ENCODE measurements around the gene ATP6AP2. TPM values are rescaled to one million over a fixed set of nuclear protein-coding genes. Genes with fewer than 3 reads are reported as not detected.

ATP6AP2 gene
- total RNA-seq, 1 experiment from 2014 or later = 73.8 TPM

DNA sequence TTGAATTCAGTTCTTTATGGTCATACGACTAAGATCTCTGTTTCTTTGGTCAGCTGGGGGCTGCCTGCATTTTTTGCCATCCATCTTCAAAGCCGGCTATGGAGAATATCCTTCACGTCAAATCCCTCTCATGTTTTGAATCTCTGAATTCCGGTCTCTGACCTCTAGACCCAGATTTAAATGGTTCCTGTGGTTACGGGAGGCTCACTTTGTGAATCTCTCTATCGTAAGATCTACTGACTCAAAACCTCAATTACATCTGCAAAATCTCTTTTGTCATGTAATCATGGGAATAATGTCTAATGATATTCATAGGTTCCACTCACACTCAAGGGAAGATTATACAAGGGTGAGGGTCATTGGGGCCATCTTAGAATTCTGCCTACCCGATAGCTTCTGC, 36.8 kb downstream of the ATP6AP2 start:
- TF ChIP-seq, protein P1, sequence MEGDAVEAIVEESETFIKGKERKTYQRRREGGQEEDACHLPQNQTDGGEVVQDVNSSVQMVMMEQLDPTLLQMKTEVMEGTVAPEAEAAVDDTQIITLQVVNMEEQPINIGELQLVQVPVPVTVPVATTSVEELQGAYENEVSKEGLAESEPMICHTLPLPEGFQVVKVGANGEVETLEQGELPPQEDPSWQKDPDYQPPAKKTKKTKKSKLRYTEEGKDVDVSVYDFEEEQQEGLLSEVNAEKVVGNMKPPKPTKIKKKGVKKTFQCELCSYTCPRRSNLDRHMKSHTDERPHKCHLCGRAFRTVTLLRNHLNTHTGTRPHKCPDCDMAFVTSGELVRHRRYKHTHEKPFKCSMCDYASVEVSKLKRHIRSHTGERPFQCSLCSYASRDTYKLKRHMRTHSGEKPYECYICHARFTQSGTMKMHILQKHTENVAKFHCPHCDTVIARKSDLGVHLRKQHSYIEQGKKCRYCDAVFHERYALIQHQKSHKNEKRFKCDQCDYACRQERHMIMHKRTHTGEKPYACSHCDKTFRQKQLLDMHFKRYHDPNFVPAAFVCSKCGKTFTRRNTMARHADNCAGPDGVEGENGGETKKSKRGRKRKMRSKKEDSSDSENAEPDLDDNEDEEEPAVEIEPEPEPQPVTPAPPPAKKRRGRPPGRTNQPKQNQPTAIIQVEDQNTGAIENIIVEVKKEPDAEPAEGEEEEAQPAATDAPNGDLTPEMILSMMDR (conservative IDR thresholded peaks at IDR 0.05; ENCODE audit: low read depth, low read length) = no peak
- no peak for TF ChIP-seq EZH2 (IDR thresholded peaks at IDR 0.05; ENCODE audit: borderline replicate concordance, low read depth, low read length, poor library complexity, severe bottlenecking)
- Histone ChIP-seq H3K4me3 (ENCODE audit: low read depth, low read length, poor library complexity, severe bottlenecking) (no peak overlapping the region), H3K4me1 (ENCODE audit: insufficient read depth, low read length, poor library complexity, severe bottlenecking) (no peaks in the 10 kb centered on the region), H3K27ac (ENCODE audit: low read depth, low read length, poor library complexity, severe bottlenecking) (no peak overlapping the region), H3K9me3 (ENCODE audit: low read depth, low read length, poor library complexity, severe bottlenecking) (no peaks in the 10 kb centered on the region), H3K36me3 (ENCODE audit: insufficient read depth, low read length, poor library complexity, severe bottlenecking) (no peaks in the 10 kb centered on the region), H3K27me3 (replicated peaks; ENCODE audit: insufficient read depth, low read depth, low read length, poor library complexity) (no peaks in the 10 kb centered on the region)
- no TSS peak for BruUV-seq (replicated peaks)
- POLR2A ChIA-PET (ENCODE audit: low non-redundant PET) = interaction anchor here (0.6 kb wide), 1 partner anchor 858 kb away, joined by 5 read pairs; no protein-coding TSS in a partner anchor
- DNase-seq (ENCODE audit: low spot score) = no peak
- CTCF ChIA-PET = no interaction called here
- intact Hi-C loops (cut with micrococcal nuclease; ENCODE audit: unreplicated experiment) = no loop called here

DNA sequence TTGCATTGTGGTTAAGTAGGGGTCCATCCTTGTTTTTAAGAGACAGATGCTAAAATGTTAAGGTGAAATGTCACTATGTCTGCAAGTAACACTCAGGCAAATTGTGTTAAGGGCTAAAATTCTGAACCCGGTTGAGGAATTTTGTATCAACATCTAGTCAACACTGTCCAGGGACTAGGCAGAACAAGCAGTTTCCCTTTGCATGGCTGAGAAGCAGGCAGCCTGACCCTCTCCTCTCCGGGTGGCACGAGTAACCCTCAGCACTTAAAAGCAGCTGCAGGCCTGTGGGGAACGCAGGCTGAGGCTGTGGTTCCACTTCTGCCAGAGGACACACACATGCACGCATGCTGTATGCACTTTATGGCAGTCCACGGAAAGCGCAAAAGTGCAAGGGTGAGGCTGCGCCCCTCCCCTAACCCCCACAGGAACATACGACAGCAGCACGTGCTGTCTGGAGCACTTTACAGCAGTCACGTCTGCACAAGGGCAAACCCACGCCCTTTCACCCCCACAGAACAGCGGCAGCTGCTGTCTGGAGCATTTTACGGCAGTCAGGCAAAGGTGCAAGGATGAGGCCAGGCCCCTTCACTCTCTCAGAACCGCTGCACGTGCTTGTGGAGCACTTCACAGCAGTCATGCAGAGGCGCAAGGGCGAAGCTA, 41.8 kb downstream of the ATP6AP2 start:
- CTCF ChIA-PET = no interaction called here
- BruUV-seq (replicated peaks) = no TSS peak
- Histone ChIP-seq H3K4me1 (ENCODE audit: insufficient read depth, low read length, poor library complexity, severe bottlenecking) (no peaks in the 10 kb centered on the region), H3K36me3 (ENCODE audit: insufficient read depth, low read length, poor library complexity, severe bottlenecking) (no peaks in the 10 kb centered on the region), H3K9me3 (ENCODE audit: low read depth, low read length, poor library complexity, severe bottlenecking) (no peaks in the 10 kb centered on the region), H3K4me3 (ENCODE audit: low read depth, low read length, poor library complexity, severe bottlenecking) (no peak overlapping the region), H3K27me3 (replicated peaks; ENCODE audit: insufficient read depth, low read depth, low read length, poor library complexity) (no peaks in the 10 kb centered on the region), H3K27ac (ENCODE audit: low read depth, low read length, poor library complexity, severe bottlenecking) (no peak overlapping the region)
- TF ChIP-seq, protein P1 (conservative IDR thresholded peaks at IDR 0.05; ENCODE audit: low read depth, low read length) = no peak
- TF ChIP-seq EZH2 (IDR thresholded peaks at IDR 0.05; ENCODE audit: borderline replicate concordance, low read depth, low read length, poor library complexity, severe bottlenecking) = no peak
- POLR2A ChIA-PET (ENCODE audit: low non-redundant PET) = no interaction called here
- DNase-seq (ENCODE audit: low spot score) = no peak
- intact Hi-C loops (cut with micrococcal nuclease; ENCODE audit: unreplicated experiment) = no loop called here

DNA sequence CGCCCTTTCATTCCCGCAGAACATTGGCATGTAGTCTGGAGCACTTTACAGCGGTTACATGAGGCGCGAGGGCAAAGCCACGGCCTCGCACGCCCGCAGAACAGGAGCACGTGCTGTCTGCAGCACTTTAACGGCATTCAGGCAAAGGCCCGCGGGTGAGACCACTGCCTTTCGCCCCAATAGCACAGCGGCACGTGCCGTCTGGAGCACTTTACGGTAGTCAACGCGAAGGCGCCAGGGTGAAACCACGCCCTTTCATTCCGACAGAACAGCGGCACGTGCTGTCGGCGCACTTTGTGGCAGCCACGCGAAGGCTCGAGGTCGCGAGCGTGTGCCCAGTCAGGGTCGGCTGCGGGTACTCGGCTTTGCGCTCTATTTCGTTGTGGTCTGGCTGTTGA, 42.4 kb downstream of the ATP6AP2 start, which contains the start of gene MPC1L:
TSS of gene MPC1L (plus strand) at position 290 of the 398 bp plus-strand sequence. CDS start 138 bp downstream, outside the sequence.
- Histone ChIP-seq H3K36me3 (ENCODE audit: insufficient read depth, low read length, poor library complexity, severe bottlenecking) (no peaks in the 10 kb centered on the region), H3K27me3 (replicated peaks; ENCODE audit: insufficient read depth, low read depth, low read length, poor library complexity) (no peaks in the 10 kb centered on the region), H3K4me1 (ENCODE audit: insufficient read depth, low read length, poor library complexity, severe bottlenecking) (no peaks in the 10 kb centered on the region), H3K4me3 (ENCODE audit: low read depth, low read length, poor library complexity, severe bottlenecking) (no peak within 1 kb of the TSS), H3K9me3 (ENCODE audit: low read depth, low read length, poor library complexity, severe bottlenecking) (no peaks in the 10 kb centered on the region), H3K27ac (ENCODE audit: low read depth, low read length, poor library complexity, severe bottlenecking) (no peak within 1 kb of the TSS)
- TF ChIP-seq, protein P1 (conservative IDR thresholded peaks at IDR 0.05; ENCODE audit: low read depth, low read length) = no peak
- TF ChIP-seq EZH2 (IDR thresholded peaks at IDR 0.05; ENCODE audit: borderline replicate concordance, low read depth, low read length, poor library complexity, severe bottlenecking) = no peak
- no TSS peak for BruUV-seq (replicated peaks)
- ChIA-PET POLR2A (ENCODE audit: low non-redundant PET) (no interaction called here), CTCF (no interaction called here)
- DNase-seq (ENCODE audit: low spot score) = no peak
- intact Hi-C loops (cut with micrococcal nuclease; ENCODE audit: unreplicated experiment) = no loop called here

Data from A673 (cell line).